NCI-H1092 treated with DMSO at 0.1 percent for 48 hours (cell line): Measurements from ENCODE around the gene ALPG.
"Not testable (repeated sequence)": the region's sequence is repeated elsewhere in the genome, so short reads cannot be mapped to it uniquely, and the experiment has no call there.

Source experiments
- DNase-seq: peaks from one replicate; lab custom pipeline; 2025; lab: John Stamatoyannopoulos, UW

ALPG gene

DNA sequence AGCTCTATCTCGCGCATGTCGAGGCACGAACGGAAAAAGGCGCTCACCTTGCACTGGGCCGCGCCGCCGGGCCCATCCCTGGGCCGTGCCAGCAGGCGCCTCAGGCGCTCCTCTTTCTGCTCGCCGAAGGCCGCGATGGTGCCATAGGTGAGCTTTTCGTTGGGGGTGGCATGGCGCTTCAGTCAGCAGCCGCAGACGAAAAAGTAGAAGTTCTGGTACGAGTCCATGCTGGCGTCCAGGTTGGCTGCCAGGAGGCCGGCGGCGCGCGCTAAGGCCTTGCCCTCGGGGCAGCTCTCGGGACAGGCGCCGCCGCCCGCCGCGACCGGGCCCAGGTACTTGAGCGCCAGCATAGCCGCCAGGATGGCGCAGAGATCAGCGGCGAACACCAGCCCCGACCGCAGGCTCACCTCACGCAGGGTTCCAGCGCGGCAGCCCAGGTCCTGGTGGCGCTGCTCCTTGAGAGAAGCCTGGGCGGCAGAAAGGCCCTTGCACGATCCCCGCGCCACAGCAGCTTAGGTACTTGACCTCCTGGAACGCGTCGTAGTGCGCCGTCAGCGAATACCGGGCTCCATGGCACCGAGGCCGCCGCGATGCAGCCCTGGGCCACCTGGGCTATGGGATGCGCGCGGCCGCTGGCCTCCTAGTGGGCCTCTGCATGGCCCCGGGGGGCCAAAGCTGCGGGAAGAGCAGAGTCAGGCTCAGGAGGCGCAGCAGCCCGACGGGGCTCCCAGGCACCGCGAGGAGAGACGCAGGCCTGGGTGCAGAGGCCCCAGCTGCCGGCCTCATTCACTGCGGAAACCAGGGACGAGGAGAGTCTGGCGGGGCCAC lies 12.8 kb downstream of the ALPG start:
- no peak for DNase-seq

DNA sequence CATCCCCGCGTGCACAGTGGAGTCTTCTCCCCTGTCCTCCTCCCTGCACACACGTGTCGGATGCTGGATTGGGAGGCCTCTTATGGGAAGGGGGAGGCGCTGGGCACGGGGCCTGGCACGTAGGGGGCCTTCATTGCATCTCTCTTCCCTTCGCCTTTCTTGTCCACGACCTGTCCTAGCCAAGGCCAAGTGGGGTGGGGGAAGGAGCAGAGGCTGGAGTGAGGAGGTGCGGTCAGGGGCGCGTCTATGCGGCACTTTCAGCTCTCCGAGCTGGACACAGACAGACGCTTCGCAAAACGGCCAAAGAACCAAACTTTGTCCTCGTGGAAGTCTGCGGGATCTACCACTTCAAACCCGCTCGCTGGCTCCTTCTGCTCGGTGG lies 13.4 kb downstream of the ALPG start:
- DNase-seq, result no peak

DNA sequence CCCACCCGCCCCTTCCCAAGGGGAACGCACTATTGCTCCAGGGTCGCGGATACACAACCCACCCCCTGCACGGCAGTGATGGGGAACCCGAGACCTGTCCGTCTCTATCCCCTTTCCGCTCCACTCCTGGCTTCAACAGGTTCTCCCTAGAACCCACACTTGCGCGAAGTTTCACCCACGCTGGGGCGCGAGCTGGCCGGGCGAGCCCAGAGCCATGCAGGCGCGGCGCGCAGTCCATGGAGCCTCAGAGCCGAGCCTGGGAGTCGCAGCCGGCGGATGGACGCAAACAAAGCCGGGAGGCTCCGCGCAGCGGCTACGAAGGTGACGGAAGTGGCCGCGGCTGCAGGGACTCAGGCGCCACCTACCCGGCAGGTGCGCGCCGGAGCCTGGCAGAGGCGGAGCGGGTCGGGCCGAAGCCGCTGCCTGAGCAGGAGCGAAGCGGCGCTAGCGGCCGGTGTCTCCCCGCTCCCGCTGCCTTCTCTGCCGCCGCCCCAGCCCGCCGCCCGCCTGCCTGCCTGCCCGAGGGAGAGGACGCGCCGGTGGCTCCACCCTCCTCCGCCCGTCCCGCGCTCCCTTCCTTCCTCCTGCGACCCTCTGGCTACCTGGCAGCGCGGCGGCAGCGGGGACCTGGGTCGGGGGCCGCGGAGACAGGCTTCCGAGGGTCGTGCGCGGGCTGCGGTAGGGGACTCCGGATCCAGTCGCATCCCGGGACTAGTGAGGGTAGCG lies 14.0 kb downstream of the ALPG start:
- peak; percentile 18 for DNase-seq

DNA sequence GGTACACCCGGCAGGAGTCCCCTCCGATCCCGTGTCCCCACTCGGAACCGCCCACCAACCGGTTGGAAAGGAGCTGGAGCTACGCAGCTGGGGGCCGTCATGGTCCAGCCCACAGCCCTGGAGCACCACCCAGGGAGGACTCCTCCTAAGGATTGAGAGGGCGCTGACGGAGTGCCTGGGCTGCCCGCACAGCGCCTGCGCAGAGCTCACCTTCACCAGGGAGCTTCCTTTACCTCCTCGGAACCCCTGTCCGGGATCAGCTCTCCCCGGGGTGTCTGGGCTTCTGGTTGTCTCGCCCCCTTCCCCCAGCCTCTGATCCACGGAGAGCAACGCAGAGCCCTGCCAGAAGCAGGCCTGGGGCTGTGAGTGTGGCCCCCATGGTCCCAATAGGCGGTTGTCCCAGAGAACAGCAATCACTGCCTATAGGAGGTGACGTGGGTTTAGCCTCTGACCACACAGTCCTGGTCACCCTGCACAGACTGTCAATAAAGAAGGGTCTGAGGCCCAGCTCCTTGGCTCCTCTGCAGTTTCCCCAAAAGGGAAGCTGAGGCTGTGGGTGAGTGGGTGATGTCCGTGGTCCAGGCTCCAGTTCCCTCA lies 14.6 kb downstream of the ALPG start:
- DNase-seq, result no peak

DNA sequence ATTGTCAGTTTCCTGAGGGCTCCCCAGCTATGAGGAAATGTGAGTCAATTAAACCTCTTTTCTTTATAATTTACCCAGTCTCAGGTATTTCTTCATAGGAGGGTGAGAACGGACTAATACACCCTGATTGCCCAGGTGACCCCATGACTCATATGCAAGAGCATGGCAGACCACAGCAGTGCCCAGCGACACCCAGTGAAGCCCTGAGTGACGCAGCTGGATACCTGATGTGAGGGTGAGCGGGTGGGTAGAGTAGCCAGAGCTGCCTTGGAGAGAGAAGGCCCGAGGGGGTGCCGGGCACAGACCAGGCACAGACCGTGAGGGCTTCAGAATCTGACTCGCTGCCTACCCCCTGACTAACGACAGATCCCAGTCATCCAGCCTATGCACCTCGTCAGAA lies 15.4 kb downstream of the ALPG start:
- DNase-seq, result no peak

DNA sequence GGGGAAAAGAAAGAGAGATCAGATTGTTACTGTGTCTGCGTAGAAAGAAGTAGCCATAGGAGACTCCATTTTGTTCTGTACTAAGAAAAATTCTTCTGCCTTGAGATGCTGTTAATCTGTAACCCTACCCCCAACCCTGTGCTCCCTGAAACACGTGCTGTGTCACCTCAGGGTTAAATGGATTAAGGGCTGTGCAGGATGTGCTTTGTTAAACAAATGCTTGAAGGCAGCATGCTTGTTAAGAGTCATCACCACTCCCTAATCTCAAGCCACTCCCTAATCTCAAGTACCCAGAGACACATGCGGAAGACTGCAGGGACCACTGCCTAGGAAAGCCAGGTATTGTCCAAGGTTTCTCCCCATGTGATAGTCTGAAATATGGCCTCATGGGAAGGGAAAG lies 16.4 kb downstream of the ALPG start:
- not testable (repeated sequence) for DNase-seq

DNA sequence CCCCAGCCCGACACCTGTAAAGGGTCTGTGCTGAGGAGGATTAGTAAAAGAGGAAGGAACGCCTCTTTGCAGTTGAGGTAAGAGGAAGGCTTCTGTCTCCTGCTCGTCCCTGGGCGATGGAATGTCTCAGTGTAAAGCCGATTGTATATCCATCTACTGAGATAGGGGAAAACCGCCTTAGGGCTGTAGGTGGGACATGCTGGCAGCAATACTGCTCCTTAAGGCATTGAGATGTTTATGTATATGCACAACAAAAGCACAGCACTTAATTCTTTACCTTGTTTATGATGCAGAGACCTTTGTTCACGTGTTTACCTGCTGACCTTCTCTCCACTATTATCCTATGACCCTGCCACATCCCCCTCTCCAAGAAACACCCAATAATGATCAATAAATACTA lies 16.8 kb downstream of the ALPG start:
- not testable (repeated sequence) for DNase-seq

DNA sequence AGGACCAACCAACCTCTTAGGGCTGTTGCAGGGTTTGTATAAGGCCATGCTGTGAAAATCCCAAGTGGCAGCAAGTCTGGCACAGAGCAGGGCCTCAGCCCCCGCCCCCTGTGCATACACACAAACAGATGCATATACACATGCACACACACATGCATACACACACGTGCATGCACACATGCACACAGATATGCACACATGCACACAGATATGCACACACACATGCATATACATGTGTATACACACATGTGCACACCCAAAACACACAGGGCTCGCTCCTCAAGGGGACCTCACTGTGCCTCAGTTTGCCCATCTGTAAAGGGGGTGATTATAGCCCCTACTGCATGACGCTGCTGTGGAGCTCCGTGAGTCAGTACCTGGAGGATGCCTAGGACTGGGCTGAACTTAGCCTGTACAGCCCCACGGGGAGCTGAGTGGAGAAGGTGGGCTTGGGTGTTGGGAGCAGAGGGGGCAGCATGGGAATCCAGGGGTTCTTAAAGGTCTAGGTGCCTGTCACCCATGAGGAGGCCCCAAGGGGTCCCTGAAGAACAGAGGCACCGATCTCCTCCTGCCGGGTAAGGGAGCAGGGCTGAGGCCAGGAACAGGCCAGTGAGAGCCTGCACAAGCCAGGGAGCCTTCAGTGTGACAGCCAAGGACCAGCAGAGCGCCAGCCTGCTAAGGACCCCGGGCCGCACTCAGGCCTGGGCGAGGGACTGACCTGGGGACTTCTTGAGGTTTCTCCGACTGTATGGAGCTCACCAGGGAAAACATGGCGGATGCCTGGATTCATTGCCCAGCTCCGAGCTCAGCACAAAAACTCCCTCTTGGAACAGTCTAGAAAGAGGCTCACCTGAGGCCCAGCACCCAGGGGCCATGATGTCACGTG lies 25.3 kb downstream of the ALPG start:
- no peak for DNase-seq

DNA sequence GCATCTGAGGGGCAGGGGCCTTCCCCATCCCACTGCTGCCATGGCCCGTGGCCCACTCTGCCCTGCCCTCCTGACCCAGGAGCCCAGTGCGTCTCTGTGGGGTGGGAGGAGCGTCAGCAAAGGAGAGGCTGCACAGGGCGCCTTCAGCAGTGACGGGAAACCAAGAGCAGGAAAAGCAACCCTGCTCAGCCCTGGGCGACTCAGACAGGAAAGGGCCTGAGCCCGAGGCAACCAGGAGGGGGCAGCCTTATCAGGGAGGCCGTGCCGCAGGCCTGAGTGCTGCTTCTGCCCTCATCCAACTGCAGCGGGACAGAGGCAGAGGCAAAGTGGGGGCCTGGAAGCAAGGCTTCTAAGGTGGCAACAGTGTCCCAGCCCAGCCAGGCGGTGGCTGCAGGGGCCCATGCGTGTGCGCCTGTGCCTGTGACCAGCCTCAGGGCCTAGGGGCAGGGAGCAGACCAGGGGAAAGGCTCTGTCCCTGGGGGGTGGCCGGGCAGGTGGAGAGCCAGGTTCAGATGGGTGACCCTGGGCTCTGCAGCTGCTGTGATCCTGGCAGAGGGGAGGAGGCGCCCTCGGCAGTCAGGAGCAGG lies 26.0 kb downstream of the ALPG start:
- no peak for DNase-seq

DNA sequence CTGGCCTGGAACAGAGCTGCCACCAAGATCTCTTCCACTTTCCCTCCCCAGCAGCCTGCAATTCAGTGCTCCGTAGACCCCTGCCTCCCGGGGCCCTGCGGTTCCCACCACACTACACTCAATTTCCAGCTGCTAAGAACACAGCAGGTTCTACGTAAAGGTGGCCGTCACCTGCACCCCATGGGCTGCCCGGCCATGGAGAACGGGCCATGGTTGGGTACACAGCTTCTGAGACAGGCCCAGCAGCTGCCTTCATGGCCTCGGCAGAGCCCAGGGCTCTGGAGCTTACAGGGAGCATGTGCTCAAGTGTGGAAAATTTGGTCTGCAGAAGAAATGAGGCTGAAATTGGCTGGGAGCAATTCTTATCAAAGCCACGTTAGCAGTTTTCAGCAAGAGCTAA lies 27.0 kb downstream of the ALPG start:
- not testable (repeated sequence) for DNase-seq

DNA sequence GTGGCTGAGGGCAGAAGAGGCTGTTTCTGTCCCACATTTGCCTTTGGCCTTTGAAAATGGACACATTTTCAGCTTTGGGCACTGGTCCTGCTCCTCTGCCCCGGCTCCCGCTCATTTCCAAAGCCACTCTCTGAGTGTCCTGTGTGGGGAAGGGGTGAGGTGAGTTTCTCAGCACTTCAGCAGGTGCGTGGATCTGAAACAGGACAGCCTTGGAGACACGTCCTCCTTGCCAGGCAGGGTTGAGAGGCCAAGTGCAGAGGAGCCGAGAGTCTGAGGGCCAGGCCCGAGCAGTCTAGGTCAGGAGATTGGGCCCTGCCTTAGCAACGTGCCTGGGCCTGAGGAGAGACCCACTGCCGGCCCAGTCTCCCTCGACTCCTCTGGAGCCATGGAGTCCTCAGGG lies 27.4 kb downstream of the ALPG start:
- no peak for DNase-seq

DNA sequence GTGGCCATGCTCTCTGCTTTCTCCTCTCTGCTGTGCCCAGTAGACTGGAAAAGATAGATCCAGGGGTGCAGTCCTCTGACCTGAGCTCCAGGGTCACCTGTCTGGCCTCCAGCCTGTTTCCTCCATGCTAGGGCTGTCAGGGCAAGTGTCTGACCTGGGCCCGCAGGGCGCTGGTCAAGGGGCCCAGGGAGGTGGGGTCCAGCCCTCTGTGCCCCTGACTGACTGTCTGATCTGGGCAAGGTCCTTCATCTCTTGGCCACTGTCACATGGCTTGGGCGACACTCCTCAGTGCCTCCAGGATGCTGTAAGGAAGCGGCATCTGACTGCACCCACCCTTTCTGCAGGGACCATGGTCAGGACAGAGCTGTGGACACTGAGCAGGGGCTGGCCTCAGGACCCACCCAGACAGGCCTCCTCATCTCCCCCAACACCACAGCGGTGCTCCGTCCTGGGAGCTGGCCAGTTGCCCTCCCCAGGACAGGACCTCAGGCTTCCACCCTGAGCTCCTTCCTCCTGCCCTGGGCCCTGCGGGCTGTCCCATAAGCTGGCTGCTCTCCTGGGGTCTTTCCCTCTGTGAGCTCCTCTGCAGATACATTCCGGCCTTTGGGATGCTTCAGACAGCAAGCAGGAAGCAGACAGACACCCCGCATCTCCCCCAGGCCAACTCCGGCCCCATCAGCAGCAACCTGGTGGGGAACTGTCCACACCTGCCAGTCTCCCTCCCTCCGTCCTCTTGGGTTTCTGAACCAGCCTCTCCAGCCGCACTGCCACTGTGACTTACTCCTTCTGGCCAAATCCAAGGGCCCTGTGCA lies 28.1 kb downstream of the ALPG start:
- no peak for DNase-seq

DNA sequence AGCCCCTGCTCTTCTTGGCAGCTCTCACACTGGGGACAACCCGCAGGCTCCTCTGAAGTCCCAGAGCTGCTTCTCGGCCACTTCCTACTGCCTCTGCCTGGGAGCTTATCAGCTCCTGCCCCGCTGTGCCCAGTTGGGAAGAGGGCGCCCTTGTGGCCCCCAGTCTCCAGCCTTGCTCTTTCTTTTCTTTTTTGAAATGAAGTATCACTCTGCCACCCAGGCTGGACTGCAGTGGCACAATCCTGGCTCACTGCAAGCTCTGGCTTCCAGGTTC lies 28.7 kb downstream of the ALPG start:
- no peak for DNase-seq

DNA sequence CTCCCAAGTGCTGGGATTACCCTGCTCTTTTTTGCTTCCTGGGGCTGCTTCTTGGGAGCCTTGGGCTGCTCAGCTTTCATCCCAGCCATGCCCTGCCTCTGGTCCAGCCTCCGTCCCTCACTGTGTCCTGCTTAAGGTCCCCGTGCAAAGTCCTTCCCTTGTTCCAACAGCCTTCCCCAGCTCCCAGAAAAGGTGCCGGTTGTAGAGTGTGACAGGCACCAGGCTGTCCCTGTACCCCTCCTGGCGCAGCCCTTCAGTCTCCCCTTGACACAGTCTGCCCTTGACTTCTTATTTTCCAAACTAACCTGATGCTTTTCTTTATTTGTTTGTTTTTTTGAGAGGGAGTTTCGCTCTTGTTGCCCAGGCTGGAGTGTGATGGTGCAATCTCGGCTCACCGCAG lies 29.2 kb downstream of the ALPG start:
- no peak for DNase-seq

DNA sequence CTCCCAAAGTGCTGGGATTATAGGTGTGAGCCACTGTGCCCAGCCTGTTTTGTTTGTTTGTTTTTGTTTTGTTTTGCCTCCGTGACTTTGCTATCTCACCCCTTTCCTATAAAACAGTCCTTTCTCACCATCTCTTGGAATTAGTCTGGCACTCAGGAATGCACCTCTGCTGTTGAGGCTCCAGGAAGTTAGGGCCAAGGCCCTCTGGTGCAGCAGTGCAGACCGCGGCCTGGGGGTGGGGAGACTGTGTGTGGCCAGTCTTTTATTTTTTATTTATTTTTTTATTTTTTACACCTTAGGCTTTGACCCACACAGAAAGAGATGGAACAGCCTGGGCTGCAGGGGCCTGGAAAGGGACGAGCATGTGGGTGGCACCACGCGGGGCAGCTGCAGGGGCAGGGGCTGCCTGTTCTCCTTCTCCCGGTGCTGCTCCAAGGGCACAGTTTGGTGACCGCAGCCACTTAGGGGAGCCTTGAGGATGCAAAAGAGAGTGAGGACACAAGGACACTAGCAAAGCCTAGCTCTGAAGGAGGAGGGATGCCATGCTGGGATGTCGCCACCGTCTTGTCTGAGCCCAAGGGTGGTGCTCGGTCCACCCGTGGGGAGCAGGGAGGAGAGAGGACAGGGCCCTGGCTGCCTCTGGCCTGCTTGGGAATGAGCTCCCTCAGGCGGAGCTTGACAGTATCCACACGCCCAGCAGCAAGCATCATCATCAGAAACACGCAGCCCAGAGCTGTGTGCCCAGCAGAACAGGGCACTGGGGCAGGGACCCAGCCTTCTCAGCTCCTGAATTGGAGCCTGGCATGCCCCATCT lies 29.9 kb downstream of the ALPG start:
- no peak for DNase-seq

DNA sequence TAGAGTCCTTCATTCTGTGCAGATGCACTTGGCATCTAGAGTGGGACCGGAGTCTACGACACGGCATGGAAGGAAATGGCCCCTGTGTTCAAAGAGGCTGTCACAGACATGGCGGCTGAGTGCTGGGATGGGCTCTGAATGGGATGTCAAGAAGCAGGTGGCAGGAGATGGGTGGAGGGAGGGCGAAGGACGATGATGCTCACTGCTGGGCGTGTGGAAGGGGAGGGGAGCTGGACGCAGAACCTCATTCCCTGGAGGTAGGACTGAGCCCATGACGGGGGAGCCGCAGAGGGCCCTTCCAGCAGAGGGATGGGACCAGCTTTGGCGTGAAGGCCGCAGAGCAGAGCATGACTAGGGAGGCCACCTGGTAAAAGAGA lies 30.5 kb downstream of the ALPG start:
- no peak for DNase-seq

DNA sequence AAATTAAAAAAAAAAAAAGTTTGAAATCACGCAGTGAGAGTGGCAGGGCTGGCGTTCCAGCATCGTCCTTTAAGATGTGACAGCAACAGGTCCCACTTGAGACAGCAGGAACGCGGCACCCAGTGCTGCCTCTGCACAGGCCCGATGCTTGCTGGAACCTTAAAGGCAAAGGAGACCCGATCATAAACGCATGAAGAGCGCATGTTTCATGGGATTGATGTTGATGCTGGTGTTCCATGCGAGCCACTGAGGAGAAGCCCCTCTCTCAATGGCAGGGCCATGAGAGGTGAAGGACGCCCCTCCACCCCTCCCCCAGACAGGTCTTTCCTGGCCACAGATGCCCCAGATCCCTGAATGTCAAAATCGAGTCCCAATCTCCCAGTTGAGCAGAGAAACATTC lies 31.4 kb downstream of the ALPG start:
- no peak for DNase-seq

DNA sequence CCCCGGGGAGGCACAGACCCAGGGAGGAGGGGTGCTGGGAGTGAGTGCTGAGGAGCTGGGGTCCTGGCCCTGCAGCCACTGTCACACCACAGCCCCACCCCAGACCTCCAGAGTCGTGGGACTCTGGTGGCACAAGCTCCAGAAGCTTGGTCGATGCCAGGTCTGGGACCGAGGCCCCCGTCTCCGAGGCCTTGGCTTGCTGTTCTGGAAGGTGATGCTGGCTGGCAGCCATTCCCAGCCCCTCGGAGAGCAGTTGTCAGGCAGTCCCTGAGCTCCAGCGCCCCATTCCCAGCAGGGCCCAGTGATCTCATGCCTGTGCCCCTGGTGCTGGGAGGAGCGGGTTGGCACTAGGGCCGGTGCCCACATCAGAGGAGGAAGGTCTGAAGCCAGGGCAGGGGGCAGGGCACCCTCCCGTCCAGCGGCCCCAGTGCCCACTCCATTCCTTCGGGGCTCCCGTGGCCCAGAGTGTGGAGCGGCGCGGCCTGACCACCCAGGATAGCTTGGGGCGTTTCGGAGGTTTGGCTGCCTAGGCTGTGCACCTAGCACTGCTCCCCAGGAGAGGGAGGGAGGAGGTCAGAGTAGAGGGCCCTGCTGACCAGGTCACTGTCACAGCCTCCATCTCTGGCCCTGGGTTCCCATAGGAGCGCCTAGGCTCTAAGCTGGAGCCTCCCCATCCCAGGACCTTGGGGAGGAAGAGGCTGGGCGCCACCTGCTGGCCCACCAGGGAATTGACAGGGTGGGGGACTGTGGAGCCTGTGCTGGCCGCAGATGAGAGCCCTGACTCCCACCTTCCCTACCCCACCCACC lies 32.5 kb downstream of the ALPG start:
- DNase-seq, result no peak

DNA sequence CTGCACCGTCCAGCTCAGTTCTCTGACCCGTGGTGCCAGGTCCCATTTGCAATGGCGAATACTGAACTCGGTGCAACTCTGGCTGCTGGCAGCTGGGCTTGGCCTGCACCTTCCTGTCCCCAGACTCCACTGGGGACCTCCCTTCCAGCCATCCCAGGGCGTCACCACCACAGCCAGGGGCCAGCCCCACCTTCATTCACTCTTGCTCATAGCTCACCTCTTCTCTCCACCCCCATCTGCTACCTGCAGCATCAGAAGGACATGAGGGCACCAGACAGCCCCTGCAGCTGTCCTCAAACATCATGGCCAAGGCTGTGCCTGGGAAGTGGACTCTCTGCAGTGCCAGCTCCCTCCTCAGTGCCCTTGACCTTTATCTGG lies 33.1 kb downstream of the ALPG start:
- DNase-seq, result no peak
